Upper lobe of left lung (tissue), 6 donors: ENCODE data around the gene MON1B. TPM values are rescaled to one million over a fixed set of nuclear protein-coding genes. Genes with fewer than 3 reads are reported as not detected.

Experiments
- ATAC-seq, 2 donors: fragments of 200-7000 bp; cut with Tn5 transposase; one replicate each; pipeline ENCODE4 v1.9.1; 2022; ENCODE audit warnings: mild to moderate bottlenecking in 2 of 2, moderate library complexity in 2 of 2; ENCODE audit not compliant: low FRiP score in 2 of 2
- DNase-seq, 2 donors: peaks; one replicate each; pipeline ENCODE4 v3.0.0-alpha.2; 2019 to 2020
- H3K27ac ChIP-seq, 4 donors: fragments of 200-600 bp; sonication (generic); one replicate each; pipeline ENCODE4 v1.5.1; 2016 to 2019
- H3K27me3 ChIP-seq, 4 donors: fragments of 200-600 bp; sonication (generic); one replicate each; pipeline ENCODE4 v1.5.1; 2017 to 2019
- H3K36me3 ChIP-seq, 4 donors: fragments of 200-600 bp; sonication (generic); one replicate each; pipeline ENCODE4 v1.5.1; 2016 to 2019
- H3K4me1 ChIP-seq, 4 donors: fragments of 200-600 bp; sonication (generic); one replicate each; pipeline ENCODE4 v1.5.1; 2018 to 2019
- H3K4me3 ChIP-seq, 4 donors: fragments of 200-600 bp; sonication (generic); one replicate each; pipeline ENCODE4 v1.5.1; 2017 to 2019; ENCODE audit warnings: mild to moderate bottlenecking in 2 of 4, moderate library complexity in 1 of 4
- H3K9me3 ChIP-seq, 4 donors: fragments of 200-600 bp; sonication (generic); one replicate each; pipeline ENCODE4 v1.5.1; 2018 to 2019
- CTCF ChIP-seq, 6 experiments: fragments of 450-650 bp in 4 of 6; fragments of 200-600 bp in 2 of 6; sonication (generic) in 2 of 6; IDR thresholded peaks; one replicate each; pipeline ENCODE4 v1.5.1; 2016 to 2019; ENCODE audit warnings: antibody characterized with exemption in 6 of 6
- EP300 ChIP-seq, 4 donors: sonication (generic); formaldehyde crosslinking; IDR thresholded peaks; one replicate each; pipeline ENCODE4 v1.5.1; 2017; ENCODE audit warnings: antibody characterized with exemption in 4 of 4, control low read depth in 2 of 4
- POLR2A ChIP-seq, 4 donors: fragments of 450-650 bp; IDR thresholded peaks; one replicate each; pipeline ENCODE4 v1.5.1; 2016 to 2017; ENCODE audit warnings: antibody characterized with exemption in 4 of 4, mild to moderate bottlenecking in 2 of 4
- POLR2AphosphoS5 ChIP-seq, 2 donors: sonication (generic); formaldehyde crosslinking; IDR thresholded peaks; one replicate each; pipeline ENCODE4 v1.5.1; 2017; ENCODE audit warnings: antibody characterized with exemption in 2 of 2
- WGBS, 2 donors: methylation state at CpG; one replicate each; pipeline ENCODE4 v1.1.5; 2017 to 2018; 5-methylcytosine and 5-hydroxymethylcytosine counted together
- total RNA-seq, 6 donors: library from RNA; depleted of rRNA in 4 of 6; stranded (reverse); fragments of >200 nt in 4 of 6; gene quantifications; one replicate each; pipeline versions ENCODE4 v1.1.0 to v1.2.1, GENCODE V29; 2016 to 2021
- donor health status: DM: no; HTN: no; CAD: no; lungs with moderate emphysema.
- donor health status: DM: no; HTN: yes; CAD: no; lungs with severe emphysema.

Gene MON1B
- total RNA-seq, 6 donors from 2014 or later, result 32.1 to 75.2 (median 52.5) TPM

- H3K4me3 ChIP-seq, result peak overlapping the region; percentile 53 to 89 (median 64)
- H3K36me3 ChIP-seq, result peaks cover 10 to 23% (median 19%) of the 10 kb centered on the region in 4 donors
- DNase-seq (peak in 1 of 2 donors; percentile 88), ATAC-seq (no peak)
- peak overlapping the region; percentile 95 to 98 (median 96) for H3K27ac ChIP-seq
- no peaks in the 10 kb centered on the region for H3K27me3 ChIP-seq
- H3K9me3 ChIP-seq, result no peaks in the 10 kb centered on the region
- 0 to 1% methylated on average over 10 to 19 of the region's 19 CpGs for WGBS, 2 donors
- H3K4me1 ChIP-seq, result peaks cover 11 to 29% (median 13%) of the 10 kb centered on the region in 4 donors
- TF ChIP-seq POLR2A (IDR thresholded peaks at IDR 0.05), result no peak
- no peak for TF ChIP-seq CTCF (IDR thresholded peaks at IDR 0.05)
- no peak for TF ChIP-seq EP300 (IDR thresholded peaks at IDR 0.05)
- TF ChIP-seq POLR2AphosphoS5 (IDR thresholded peaks at IDR 0.05), result no peak
Observed at GRCh38 chr16:77190190-77190477, 856 bp upstream of the MON1B start.

GRCh38 chr16:77191259-77191969, 424 bp downstream of the MON1B start:
- Histone ChIP-seq H3K4me3 (peak overlapping the region; percentile 58 to 89 (median 65)), H3K4me1 (peaks cover 11 to 29% (median 13%) of the 10 kb centered on the region in 4 donors), H3K9me3 (no peaks in the 10 kb centered on the region), H3K27me3 (no peaks in the 10 kb centered on the region), H3K36me3 (peaks cover 15 to 36% (median 28%) of the 10 kb centered on the region in 4 donors), H3K27ac (peak overlapping the region; percentile 95 to 98 (median 96))
- peak in 1 of 2 donors; percentile 44 for TF ChIP-seq POLR2AphosphoS5 (IDR thresholded peaks at IDR 0.05)
- no peak for TF ChIP-seq POLR2A (IDR thresholded peaks at IDR 0.05)
- WGBS, 2 donors, result 4 to 7% methylated on average over 13 to 24 of the region's 24 CpGs
- DNase-seq (peak; percentile 70 to 89), ATAC-seq (peak in 1 of 2 donors; percentile 30)

- 97 to 100% methylated on average over 3 to 13 of the region's 13 CpGs for WGBS, 2 donors
- no peak overlapping the region for H3K4me3 ChIP-seq
- peaks cover 11 to 29% (median 13%) of the 10 kb centered on the region in 4 donors for H3K4me1 ChIP-seq
- DNase-seq, result no peak
- ATAC-seq, result no peak
- H3K27me3 ChIP-seq, result no peaks in the 10 kb centered on the region
- H3K36me3 ChIP-seq, result peaks cover 26 to 55% (median 47%) of the 10 kb centered on the region in 4 donors
- TF ChIP-seq CTCF (IDR thresholded peaks at IDR 0.05) (no peak), POLR2A (IDR thresholded peaks at IDR 0.05) (no peak), EP300 (IDR thresholded peaks at IDR 0.05) (no peak)
- no peaks in the 10 kb centered on the region for H3K9me3 ChIP-seq
- H3K27ac ChIP-seq, result no peak overlapping the region
Observed at GRCh38 chr16:77193377-77193776, 2.4 kb downstream of the MON1B start.

- ATAC-seq (no peak), DNase-seq (peak in 1 of 2 donors; percentile 84)
- H3K9me3 ChIP-seq, result no peaks in the 10 kb centered on the region
- no peak for TF ChIP-seq CTCF (IDR thresholded peaks at IDR 0.05)
- no peak for TF ChIP-seq POLR2AphosphoS5 (IDR thresholded peaks at IDR 0.05)
- no peak for TF ChIP-seq EP300 (IDR thresholded peaks at IDR 0.05)
- no peak for TF ChIP-seq POLR2A (IDR thresholded peaks at IDR 0.05)
- H3K27me3 ChIP-seq, result no peaks in the 10 kb centered on the region
- H3K4me3 ChIP-seq, result no peak overlapping the region
- WGBS, 2 donors, result 96% methylated on average over 34 to 37 of the region's 48 CpGs
- H3K36me3 ChIP-seq, result peaks cover 30 to 67% (median 58%) of the 10 kb centered on the region in 4 donors
- H3K27ac ChIP-seq, result no peak overlapping the region
- peaks cover 11 to 29% (median 12%) of the 10 kb centered on the region in 4 donors for H3K4me1 ChIP-seq
Observed at GRCh38 chr16:77194295-77195231, 3.6 kb downstream of the MON1B start.

GRCh38 chr16:77195411-77195810, 4.4 kb downstream of the MON1B start:
- H3K36me3 ChIP-seq, result peaks cover 30 to 71% (median 62%) of the 10 kb centered on the region in 4 donors
- WGBS, 2 donors, result 80 to 92% methylated on average over 5 to 8 of the region's 8 CpGs
- no peaks in the 10 kb centered on the region for H3K27me3 ChIP-seq
- no peak overlapping the region for H3K4me3 ChIP-seq
- DNase-seq (peak in 1 of 2 donors; percentile 49), ATAC-seq (no peak)
- no peaks in the 10 kb centered on the region for H3K9me3 ChIP-seq
- peaks cover 8 to 29% (median 11%) of the 10 kb centered on the region in 4 donors for H3K4me1 ChIP-seq
- no peak overlapping the region for H3K27ac ChIP-seq
- TF ChIP-seq CTCF (IDR thresholded peaks at IDR 0.05), result no peak
- no peak for TF ChIP-seq EP300 (IDR thresholded peaks at IDR 0.05)
- TF ChIP-seq POLR2AphosphoS5 (IDR thresholded peaks at IDR 0.05), result no peak
- TF ChIP-seq POLR2A (IDR thresholded peaks at IDR 0.05), result no peak
